RWPE1 (cell line): ENCODE data around the gene AGMO.
"Not testable (repeated sequence)": the region's sequence is repeated elsewhere in the genome, so short reads cannot be mapped to it uniquely, and the experiment has no call there.

Experiments used
- CTCF ChIA-PET: fragments of 350-600 bp; sonication (Branson Sonifier 250); formaldehyde crosslinking; extraction: SDS; loops from one replicate; lab custom pipeline; 2021; lab: Yijun Ruan, JAX
- POLR2A ChIA-PET: fragments of 400-600 bp; formaldehyde crosslinking; extraction: SDS; loops from one replicate; lab custom pipeline; 2020; ENCODE audit warnings: antibody characterized with exemption; ENCODE audit not compliant: low non-redundant PET; lab: Yijun Ruan, JAX
- DNase-seq: peaks from one replicate; pipeline ENCODE4 v3.0.0; 2012; ENCODE audit warnings: low spot score
- H3K27ac ChIP-seq: fragments of 450-650 bp; 2 replicates; pipeline ENCODE4 v1.5.1; 2017
- TF ChIP-seq, protein P1 (sequence below): fragments of 450-650 bp; conservative IDR thresholded peaks from 2 replicates; pipeline ENCODE4 v1.5.1; 2017; ENCODE audit warnings: low read depth, mild to moderate bottlenecking

The AGMO gene

DNA sequence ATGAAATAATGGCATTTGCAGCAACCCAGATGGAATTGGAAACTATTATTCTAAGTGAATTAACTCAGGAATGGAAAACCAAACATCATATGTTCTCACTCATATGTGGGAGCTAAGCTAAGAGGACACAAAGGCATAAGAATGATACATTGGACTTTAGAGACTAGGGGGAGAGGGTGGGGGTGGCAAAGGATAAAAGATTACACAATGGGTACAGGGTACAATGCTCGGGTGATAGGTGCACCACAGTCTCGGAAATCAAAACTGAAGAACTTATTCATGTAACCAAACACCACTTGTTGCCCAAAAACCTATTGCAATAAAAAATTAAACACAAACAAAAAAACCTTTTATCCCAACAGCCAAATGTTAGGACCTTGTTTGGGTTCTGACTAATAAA lies 17.8 kb downstream of the AGMO start:
- TF ChIP-seq, protein P1, sequence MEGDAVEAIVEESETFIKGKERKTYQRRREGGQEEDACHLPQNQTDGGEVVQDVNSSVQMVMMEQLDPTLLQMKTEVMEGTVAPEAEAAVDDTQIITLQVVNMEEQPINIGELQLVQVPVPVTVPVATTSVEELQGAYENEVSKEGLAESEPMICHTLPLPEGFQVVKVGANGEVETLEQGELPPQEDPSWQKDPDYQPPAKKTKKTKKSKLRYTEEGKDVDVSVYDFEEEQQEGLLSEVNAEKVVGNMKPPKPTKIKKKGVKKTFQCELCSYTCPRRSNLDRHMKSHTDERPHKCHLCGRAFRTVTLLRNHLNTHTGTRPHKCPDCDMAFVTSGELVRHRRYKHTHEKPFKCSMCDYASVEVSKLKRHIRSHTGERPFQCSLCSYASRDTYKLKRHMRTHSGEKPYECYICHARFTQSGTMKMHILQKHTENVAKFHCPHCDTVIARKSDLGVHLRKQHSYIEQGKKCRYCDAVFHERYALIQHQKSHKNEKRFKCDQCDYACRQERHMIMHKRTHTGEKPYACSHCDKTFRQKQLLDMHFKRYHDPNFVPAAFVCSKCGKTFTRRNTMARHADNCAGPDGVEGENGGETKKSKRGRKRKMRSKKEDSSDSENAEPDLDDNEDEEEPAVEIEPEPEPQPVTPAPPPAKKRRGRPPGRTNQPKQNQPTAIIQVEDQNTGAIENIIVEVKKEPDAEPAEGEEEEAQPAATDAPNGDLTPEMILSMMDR, result no peak
- no peak overlapping the region for H3K27ac ChIP-seq
- ChIA-PET CTCF (no interaction called here), POLR2A (no interaction called here)
- DNase-seq, result no peak

DNA sequence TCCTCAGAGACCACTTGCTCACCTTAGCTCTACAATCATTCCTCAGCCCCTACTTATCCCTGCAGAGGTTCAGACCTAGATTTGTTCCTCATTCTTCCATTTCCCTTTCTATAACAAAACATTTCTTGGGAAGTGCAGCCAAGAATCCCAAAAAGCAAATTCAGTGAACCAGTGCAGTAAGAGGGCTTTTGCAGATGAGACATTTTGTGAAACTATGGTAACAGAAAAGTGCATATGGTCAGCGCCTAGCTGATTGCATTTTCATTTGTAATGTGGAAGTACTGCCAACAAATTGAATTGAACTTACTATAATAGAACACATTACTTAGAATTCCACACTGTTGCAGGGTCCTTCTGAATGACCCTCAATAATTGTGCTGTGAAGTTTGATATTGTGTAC lies 18.6 kb downstream of the AGMO start:
- POLR2A ChIA-PET, result no interaction called here
- no peak overlapping the region for H3K27ac ChIP-seq
- CTCF ChIA-PET, result no interaction called here
- DNase-seq, result no peak
- TF ChIP-seq, protein P1, result no peak

DNA sequence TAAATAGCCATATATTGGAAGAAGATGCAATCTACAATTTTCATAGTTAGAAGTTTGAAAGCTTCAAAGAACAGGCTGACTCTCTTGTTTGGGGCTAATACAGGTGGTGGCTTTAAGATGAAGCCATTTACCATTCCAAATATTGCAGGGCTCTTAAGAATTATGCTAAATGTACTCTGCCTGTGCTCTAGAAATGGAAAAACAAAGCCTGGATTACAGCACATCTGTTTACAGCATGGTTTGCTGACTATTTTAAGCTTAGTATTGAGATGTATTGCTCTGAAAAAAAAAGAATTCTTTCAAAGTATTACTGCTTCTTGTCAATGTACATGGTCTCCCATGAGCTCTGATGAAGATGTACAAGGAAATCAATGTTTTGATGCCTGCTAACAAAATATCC lies 34.2 kb downstream of the AGMO start:
- no peak for DNase-seq
- H3K27ac ChIP-seq, result no peak overlapping the region
- POLR2A ChIA-PET, result no interaction called here
- CTCF ChIA-PET, result no interaction called here
- TF ChIP-seq, protein P1, result no peak

DNA sequence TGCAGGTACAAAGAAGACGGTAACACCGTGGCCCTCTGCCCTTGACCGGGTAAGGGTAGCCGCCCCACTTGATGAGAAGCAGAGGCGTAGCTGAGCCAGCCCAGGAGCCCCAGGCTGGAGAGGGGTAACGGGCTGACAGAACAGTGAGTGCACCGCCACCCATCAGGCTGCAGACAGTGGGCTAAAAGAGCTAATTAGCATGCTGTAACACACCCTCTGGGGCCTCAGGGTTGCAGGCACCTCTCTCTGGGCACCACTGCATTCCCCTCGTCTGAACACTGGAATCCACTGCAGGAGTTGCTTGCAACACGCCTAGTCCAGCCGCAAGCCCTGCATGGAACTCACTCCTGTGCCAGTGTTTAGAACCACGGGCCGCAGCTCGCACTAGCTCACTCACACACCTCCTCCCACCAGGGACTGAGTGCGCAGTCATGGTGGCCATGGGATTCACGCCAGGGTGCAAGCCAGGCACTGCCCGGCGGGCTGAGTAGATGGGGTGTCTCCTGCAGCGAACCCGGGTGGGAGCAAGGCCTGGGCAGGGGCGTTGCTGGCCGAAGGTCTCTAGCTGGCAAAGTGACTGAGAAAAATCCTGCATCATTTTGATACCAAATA lies 36.1 kb downstream of the AGMO start:
- POLR2A ChIA-PET, result no interaction called here
- H3K27ac ChIP-seq, result no peak overlapping the region
- TF ChIP-seq, protein P1, result no peak
- CTCF ChIA-PET, result no interaction called here
- DNase-seq, result no peak

DNA sequence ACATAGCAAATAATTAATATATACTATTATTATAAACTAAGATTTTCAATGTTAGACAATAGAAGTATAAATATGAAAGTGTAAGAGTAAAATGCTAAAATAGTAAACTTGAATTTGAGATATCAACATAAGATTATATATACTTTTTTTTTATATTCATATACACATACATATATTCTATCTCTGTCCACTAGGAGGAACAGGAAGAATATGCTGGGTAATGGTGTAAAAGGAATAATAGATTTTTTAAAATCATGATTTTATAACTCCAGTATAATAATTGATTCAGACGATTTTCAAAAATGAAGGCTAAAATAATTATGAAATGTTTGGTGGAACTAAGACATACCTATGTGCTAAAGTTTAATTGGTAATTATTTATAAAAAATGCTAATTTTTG lies 37.7 kb downstream of the AGMO start:
- ChIA-PET POLR2A (no interaction called here), CTCF (no interaction called here)
- TF ChIP-seq, protein P1, result no peak
- DNase-seq, result no peak
- no peak overlapping the region for H3K27ac ChIP-seq

DNA sequence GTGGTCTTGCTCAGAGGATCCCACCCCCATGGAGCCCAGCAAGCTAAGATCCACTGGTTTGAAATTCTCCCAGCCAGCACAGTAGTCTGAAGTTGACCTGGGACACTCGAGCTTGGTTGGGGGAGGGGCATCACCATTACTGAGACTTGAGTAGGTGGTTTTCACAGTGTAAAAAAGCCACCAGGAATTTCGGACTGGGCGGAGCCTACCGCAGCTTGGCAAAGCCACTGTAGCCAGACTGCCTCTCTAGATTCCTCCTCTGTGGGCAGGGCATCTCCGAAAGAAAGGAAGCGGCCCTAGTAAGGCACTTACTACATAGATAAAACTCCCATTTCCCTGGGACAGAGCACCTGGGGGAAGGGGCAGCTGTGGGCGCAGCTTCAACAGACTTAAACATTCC lies 44.0 kb downstream of the AGMO start:
- POLR2A ChIA-PET, result not testable (repeated sequence)

DNA sequence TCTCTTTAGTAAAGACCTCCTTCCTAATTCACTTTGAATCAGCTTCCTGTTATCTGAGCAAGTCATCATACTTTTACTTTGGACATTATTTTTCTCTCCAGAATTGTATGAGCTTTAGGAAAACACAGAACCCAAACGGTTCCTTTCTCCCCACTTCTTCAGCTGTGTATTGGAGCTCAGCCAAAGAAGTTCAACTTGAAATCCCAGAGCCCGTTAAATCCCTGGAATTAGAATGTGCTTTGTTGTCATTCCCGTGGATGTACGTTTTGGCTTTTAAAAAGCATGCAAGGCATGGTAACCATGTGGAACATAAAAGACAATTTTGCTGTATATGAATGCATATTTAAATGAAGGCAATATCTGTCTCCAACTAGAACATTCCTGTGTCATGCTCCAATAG lies 46.6 kb downstream of the AGMO start:
- ChIA-PET CTCF (no interaction called here), POLR2A (no interaction called here)
- DNase-seq, result no peak

More for the DNA sequence above, 44.0 kb downstream of the AGMO start:
- CTCF ChIA-PET, DNase-seq, H3K27ac ChIP-seq: not testable (repeated sequence)

More for the DNA sequence above, 46.6 kb downstream of the AGMO start:
- no peak overlapping the region for H3K27ac ChIP-seq
- TF ChIP-seq, protein P1, result no peak
